ENCODE data around the gene RNF213.

The RNF213 gene

GRCh38 chr17:80419255-80419654, 158.6 kb downstream of the RNF213 start:
- CTCF ChIA-PET = interaction anchor here (0.9 to 1.1 kb wide), 3 partner anchors 9 to 559 kb away, joined by 3 to 4 read pairs (median 3); partner anchors contain the start of gene GAA

GRCh38 chr17:80421381-80422090, 160.9 kb downstream of the RNF213 start:
- no peak for DNase-seq (ENCODE audit: extremely low spot score)
- CTCF ChIA-PET = no interaction called here
- no peak for TF ChIP-seq CTCF (IDR thresholded peaks at IDR 0.05; ENCODE audit: control extremely low read depth, extremely low read depth, low read depth, missing control alignments)
- POLR2A ChIA-PET = no interaction called here

More at GRCh38 chr17:80419255-80419654, 158.6 kb downstream of the RNF213 start:
- no peak for DNase-seq (ENCODE audit: extremely low spot score)
- no peak for TF ChIP-seq CTCF (IDR thresholded peaks at IDR 0.05; ENCODE audit: control extremely low read depth, extremely low read depth, low read depth, missing control alignments)
- POLR2A ChIA-PET = no interaction called here

- DNase-seq (ENCODE audit: extremely low spot score) = no peak
- ChIA-PET CTCF (no interaction called here), POLR2A (no interaction called here)
- TF ChIP-seq CTCF (IDR thresholded peaks at IDR 0.05; ENCODE audit: control extremely low read depth, extremely low read depth, low read depth, missing control alignments) = no peak
These were observed 161.6 kb downstream of the RNF213 start for GRCh38 chr17:80422276-80422675.

- ChIA-PET POLR2A (no interaction called here), CTCF (interaction anchor here (0.8 to 1.1 kb wide), 2 partner anchors 546 to 566 kb away, joined by 3 read pairs; no protein-coding TSS in a partner anchor)
- TF ChIP-seq CTCF (IDR thresholded peaks at IDR 0.05; ENCODE audit: control extremely low read depth, extremely low read depth, low read depth, missing control alignments) = no peak
- no peak for DNase-seq (ENCODE audit: extremely low spot score)
These were observed 162.3 kb downstream of the RNF213 start for GRCh38 chr17:80422981-80423380.

DNA sequence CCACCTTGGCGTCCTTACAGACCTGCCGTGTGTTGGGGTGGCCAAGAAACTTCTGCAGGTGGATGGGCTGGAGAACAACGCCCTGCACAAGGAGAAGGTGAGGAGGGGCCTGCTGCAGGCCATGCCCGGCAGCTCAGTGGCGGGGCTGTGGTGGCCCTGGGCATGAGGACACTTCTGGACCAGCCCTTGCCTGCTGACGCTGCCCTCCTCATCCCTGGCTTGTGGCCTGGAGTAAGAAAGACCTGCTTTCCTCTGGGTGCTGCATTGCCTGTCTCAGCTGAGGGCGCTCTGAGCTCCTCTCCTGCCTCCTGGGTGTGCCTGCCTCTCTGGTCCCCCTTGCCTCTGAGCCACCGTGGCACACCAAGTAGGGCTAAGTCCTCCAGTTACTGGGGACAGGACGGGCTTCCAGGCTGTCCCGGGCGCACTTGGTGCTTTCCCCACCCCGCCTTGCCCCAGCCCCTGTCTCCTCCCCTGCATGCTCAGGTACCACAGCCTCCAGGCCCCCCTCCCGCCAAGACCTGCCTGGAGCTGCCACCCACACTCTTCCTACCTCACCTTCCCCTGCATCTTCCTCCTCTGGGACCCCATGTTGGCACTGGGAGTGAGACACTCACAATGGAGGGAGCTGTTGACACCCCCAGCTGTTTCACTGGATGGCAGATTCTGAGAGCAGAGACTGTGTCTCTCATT, 163.0 kb downstream of the RNF213 start:
- TF ChIP-seq CTCF (IDR thresholded peaks at IDR 0.05; ENCODE audit: control extremely low read depth, extremely low read depth, low read depth, missing control alignments) = no peak
- no peak for DNase-seq (ENCODE audit: extremely low spot score)
- POLR2A ChIA-PET = no interaction called here
- CTCF ChIA-PET = interaction anchor here (0.8 to 1.8 kb wide), 7 partner anchors 9 to 565 kb away, joined by 3 to 5 read pairs (median 3); partner anchors contain the start of gene ENDOV

GRCh38 chr17:80424261-80424660, 163.6 kb downstream of the RNF213 start:
- ChIA-PET POLR2A (no interaction called here), CTCF (interaction anchor here (0.8 to 4.3 kb wide), 9 partner anchors 9 to 558 kb away, joined by 3 to 47 read pairs (median 4); partner anchors contain the start of gene ENDOV)
- DNase-seq (ENCODE audit: extremely low spot score) = no peak
- TF ChIP-seq CTCF (IDR thresholded peaks at IDR 0.05; ENCODE audit: control extremely low read depth, extremely low read depth, low read depth, missing control alignments) = no peak

Measured in GM10248 (cell line).